ENCODE data around the gene CAD.
"Not testable (repeated sequence)": the region's sequence is repeated elsewhere in the genome, so short reads cannot be mapped to it uniquely, and the experiment has no call there.

The CAD gene

DNA sequence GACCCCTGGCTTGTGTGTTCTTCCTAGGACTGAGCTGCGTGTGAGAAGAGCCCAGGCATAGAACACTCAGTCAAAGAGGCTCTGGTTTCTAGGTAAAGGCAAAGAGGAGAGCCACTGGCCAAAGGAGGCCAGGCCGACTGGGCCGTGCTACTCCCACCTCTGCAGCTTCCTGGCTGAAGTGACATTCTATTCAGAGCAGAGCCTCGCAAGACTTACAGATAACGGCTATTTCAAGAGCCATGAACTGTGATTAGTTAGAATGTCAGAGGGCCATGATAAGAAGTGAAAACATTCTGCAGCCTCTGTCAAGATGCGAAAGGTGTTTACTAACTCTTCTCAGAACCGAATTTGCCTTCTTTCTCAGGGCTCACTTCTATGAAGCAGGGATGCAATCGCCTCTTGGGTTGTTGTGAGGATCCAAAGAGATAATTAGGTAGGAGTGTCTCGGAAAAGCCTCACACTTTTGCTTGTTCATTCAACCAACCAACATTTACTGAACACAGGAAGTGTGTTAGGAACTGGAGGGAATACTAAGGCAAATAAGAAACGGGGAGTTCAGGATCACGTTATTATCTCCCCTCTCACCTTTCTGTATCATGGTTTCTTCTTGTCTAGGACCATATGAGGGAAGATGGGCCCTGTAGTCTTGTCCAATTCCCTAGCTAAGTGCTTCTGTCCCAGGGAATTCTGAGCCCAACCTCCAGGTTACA is 54.6 kb downstream of the CAD start:
- H3K36me3 ChIP-seq (ENCODE audit: control insufficient read depth, insufficient read depth, low read length) = no peaks in the 10 kb centered on the region
- no peak overlapping the region for H3K27ac ChIP-seq (ENCODE audit: low read depth, low read length)
- peaks cover 6% of the 10 kb centered on the region for H3K27me3 ChIP-seq (ENCODE audit: control insufficient read depth, insufficient read depth, low read length)
- peaks cover 13% of the 10 kb centered on the region for H3K4me1 ChIP-seq (ENCODE audit: control insufficient read depth, insufficient read depth, low read length)
- H3K9ac ChIP-seq (ENCODE audit: low read length) = no peak overlapping the region
- H3K4me3 ChIP-seq (ENCODE audit: low read depth, low read length) = no peak overlapping the region
- no peaks in the 10 kb centered on the region for H3K9me3 ChIP-seq (ENCODE audit: control insufficient read depth, insufficient read depth, low read depth, low read length)

DNA sequence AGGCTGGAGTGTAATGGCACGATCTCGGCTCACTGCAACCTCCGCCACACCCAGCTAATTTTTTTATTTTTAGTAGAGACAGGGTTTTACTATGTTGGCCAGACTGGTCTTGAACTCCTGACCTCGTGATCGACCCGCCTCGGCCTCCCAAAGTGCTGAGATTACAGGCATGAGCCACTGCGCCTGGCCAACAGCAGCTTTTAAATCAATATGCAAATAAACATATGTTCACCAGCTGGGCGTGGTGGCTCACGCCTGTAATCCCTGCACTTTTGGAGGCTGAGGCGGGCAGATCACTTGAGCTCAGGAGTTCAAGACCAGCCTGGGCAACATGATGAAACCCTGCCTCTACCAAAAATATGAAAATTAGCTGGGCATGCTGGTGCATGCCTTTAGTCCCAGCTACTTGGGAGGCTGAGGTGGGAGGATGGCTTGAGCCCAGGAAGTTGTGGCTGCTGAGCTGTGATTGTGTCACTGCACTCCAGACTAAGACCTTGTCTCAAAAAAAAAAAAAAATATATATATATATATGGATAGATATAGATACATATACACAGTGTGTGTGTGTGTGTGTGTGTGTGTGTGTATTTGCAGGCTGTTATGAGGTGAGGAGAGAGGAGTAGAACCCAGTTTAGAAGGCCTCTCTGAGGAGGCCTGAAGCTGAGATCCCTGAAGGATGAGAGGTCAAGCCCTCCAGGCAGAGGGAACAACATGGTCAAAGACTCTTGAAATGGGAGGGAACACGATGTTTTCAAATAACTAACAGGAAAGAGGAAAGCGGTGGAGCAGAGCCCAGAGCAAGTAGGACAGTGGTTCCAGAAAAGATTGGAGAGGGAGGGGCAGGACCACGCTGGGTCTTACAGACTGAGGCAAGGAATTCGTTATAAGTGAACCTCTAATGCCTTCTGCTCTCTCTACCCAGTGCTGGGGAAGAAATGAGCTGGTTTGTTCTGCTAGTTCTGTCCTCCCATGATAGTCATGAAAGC is 55.7 kb downstream of the CAD start:
- H3K9me3 ChIP-seq (ENCODE audit: control insufficient read depth, insufficient read depth, low read depth, low read length); H3K27me3 ChIP-seq (ENCODE audit: control insufficient read depth, insufficient read depth, low read length); H3K9ac ChIP-seq (ENCODE audit: low read length); H3K4me3 ChIP-seq (ENCODE audit: low read depth, low read length); H3K36me3 ChIP-seq (ENCODE audit: control insufficient read depth, insufficient read depth, low read length); H3K27ac ChIP-seq (ENCODE audit: low read depth, low read length): not testable (repeated sequence)
- peaks cover 13% of the 10 kb centered on the region for H3K4me1 ChIP-seq (ENCODE audit: control insufficient read depth, insufficient read depth, low read length)

DNA sequence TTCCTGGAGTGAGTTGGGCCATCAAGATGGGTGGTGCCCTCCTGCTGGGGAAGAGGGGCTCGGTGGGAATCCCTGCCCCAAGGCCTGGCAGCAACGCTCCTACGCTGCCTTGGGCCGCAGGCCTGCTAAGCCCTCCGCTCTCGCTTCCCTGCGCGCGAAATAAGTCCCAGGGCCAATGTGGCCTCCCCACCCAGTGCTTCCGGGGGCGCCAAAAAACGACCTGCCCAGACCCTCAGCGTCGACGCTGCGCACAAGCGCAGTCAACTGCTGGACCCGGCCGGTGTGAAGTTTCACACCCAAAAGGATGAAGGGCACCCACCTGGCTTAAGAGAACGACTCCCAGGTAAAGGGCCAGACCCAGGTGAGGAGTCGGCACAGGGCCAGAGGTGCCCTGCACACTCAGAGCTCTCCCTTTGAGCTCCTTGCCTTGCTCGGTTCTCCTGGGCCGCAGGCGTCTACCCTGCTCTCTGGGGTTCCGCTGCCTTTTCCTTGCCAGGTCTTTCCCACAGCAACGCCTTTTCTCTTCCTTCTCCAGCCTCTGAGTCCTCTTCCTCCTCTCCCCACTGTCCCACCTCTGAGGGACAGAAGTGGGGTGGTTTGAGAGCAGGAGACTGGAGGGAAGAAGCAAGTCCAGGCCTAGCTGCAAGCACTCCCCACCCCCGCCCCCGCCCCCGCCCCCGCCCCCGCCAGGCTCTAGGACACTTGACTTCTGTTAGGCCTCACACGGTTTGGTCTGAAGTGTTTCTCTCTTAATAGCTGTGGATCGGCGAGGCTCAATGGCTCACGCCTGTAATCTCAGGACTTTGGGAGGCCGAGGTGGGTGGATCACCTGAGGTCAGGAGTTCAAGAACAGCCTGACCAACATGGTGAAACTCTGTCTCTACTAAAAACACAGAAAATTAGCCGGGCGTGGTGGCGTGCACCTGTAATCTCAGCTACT is 58.3 kb downstream of the CAD start, which contains the start of gene DNAJC5G:
Gene DNAJC5G, plus strand, starts transcription at position 223 of the 940 bp plus-strand sequence. CDS start 1,296 bp downstream, outside the sequence.
- peaks cover 13% of the 10 kb centered on the region for H3K4me1 ChIP-seq (ENCODE audit: control insufficient read depth, insufficient read depth, low read length)
- H3K27ac ChIP-seq (ENCODE audit: low read depth, low read length) = no peak within 1 kb of the TSS
- H3K9ac ChIP-seq (ENCODE audit: low read length) = no peak within 1 kb of the TSS
- no peaks in the 10 kb centered on the region for H3K9me3 ChIP-seq (ENCODE audit: control insufficient read depth, insufficient read depth, low read depth, low read length)
- no peaks in the 10 kb centered on the region for H3K27me3 ChIP-seq (ENCODE audit: control insufficient read depth, insufficient read depth, low read length)
- H3K36me3 ChIP-seq (ENCODE audit: control insufficient read depth, insufficient read depth, low read length) = no peaks in the 10 kb centered on the region
- no peak within 1 kb of the TSS for H3K4me3 ChIP-seq (ENCODE audit: low read depth, low read length)

DNA sequence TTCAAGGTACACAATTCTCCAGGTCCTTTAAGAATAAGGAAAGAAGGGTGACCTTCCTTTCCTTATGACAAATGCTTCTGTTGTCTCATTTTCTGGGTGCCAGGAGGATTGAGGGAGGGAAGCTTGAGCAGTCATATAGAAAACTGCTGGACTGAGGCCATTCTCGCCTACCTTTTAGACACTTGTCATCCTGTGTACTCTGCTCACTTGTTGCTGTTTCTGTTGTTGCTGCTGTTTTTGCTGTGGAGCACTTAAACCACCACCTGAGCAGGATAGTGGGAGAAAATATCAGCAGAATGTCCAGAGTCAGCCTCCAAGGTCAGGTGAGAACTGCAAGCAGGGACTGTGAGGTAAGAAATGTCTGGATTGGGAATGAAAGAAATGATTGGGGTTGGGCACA is 60.8 kb downstream of the CAD start:
- Histone ChIP-seq H3K27me3 (ENCODE audit: control insufficient read depth, insufficient read depth, low read length) (peaks cover 4% of the 10 kb centered on the region; the same call in 1 of the 2 replicates), H3K4me3 (ENCODE audit: low read depth, low read length) (no peak overlapping the region), H3K27ac (ENCODE audit: low read depth, low read length) (no peak overlapping the region), H3K9me3 (ENCODE audit: control insufficient read depth, insufficient read depth, low read depth, low read length) (no peaks in the 10 kb centered on the region), H3K9ac (ENCODE audit: low read length) (no peak overlapping the region), H3K4me1 (ENCODE audit: control insufficient read depth, insufficient read depth, low read length) (peaks cover 23% of the 10 kb centered on the region), H3K36me3 (ENCODE audit: control insufficient read depth, insufficient read depth, low read length) (no peaks in the 10 kb centered on the region)

DNA sequence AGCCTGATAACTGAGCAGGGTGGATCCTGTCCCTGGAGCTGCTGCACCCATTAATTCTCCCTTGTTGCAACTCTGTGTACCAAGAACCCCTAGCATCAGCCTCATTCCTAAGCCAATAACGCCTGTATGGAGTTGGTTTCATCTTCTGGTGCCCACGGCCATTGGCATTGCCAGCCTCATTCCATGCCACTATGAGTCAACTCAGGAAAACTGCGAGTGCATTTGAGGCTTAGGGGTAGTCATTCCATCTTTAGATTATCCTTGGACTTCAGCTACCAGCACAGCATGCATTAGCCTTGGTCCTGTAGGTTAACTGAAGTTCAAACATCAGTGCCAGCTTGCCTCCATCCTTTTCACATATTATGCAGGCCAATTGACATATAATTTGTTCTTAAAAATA is 63.7 kb downstream of the CAD start:
- Histone ChIP-seq H3K27me3 (ENCODE audit: control insufficient read depth, insufficient read depth, low read length) (peaks cover 4% of the 10 kb centered on the region; the same call in 1 of the 2 replicates), H3K9me3 (ENCODE audit: control insufficient read depth, insufficient read depth, low read depth, low read length) (no peaks in the 10 kb centered on the region), H3K4me3 (ENCODE audit: low read depth, low read length) (no peak overlapping the region), H3K27ac (ENCODE audit: low read depth, low read length) (no peak overlapping the region), H3K36me3 (ENCODE audit: control insufficient read depth, insufficient read depth, low read length) (no peaks in the 10 kb centered on the region), H3K4me1 (ENCODE audit: control insufficient read depth, insufficient read depth, low read length) (peaks cover 21% of the 10 kb centered on the region), H3K9ac (ENCODE audit: low read length) (no peak overlapping the region)

DNA sequence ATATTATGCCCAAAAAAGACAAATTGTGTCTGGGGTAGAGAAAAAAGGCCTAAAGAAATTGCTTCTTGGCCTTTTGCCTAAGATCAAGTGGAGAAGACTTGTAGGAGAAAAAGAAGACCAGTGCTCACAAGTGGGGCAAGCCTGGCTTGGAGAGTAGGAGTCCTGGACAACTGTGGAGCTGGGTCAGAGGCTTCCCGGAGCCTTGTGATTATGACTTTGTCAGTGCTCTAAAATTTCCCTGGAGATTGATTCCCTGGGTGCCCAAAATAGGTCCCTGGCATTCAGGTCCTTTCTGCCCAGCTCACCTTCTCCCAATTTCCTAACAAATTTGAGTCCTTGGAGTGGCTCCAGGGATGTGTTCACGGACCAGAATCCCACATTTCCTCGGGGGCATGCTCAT is 64.3 kb downstream of the CAD start:
- H3K27ac ChIP-seq (ENCODE audit: low read depth, low read length) = no peak overlapping the region
- H3K4me3 ChIP-seq (ENCODE audit: low read depth, low read length) = peak overlapping the region; percentile 49; the same call in 1 of the 2 replicates
- H3K9me3 ChIP-seq (ENCODE audit: control insufficient read depth, insufficient read depth, low read depth, low read length) = no peaks in the 10 kb centered on the region
- no peak overlapping the region for H3K9ac ChIP-seq (ENCODE audit: low read length)
- peaks cover 4% of the 10 kb centered on the region; the same call in 1 of the 2 replicates for H3K27me3 ChIP-seq (ENCODE audit: control insufficient read depth, insufficient read depth, low read length)
- H3K36me3 ChIP-seq (ENCODE audit: control insufficient read depth, insufficient read depth, low read length) = no peaks in the 10 kb centered on the region
- peaks cover 21% of the 10 kb centered on the region for H3K4me1 ChIP-seq (ENCODE audit: control insufficient read depth, insufficient read depth, low read length)

DNA sequence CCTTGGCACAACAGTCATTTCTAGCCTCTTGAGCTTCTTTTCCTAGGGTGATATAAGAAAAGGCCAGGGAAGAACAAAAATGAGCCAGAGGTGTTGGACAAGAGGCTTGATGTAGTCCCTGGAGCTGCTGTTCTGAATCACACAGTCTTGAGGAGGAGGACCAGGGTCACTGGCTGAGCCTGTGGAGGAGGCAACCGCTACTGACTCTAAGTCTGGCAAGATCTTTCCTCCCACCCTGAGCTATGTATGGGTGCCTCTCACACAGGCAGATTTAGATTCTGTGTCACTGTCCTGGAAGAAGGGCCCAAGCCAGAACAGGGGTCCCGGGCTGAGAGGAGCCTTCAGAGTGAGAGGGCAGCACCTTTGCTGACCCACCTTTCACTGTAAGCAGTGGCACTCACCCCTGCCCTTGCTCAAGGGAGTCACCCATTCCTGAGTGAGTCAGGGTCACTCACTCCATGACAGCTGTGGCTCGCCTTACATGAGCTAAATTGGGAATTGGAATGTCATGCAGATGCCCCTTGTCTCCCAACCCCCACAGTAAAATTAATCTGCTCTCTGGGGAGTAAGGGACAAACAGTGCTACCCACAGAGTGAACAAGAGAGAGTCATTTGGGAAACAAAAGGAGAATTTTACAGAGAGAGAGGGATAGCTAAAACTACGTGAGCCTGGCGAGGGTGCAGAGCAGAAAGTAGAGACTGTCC is 64.8 kb downstream of the CAD start, which contains the start of gene TRIM54:
Gene TRIM54, plus strand, starts transcription at position 575 of the 705 bp plus-strand sequence. CDS start 303 bp downstream, outside the sequence.
- H3K27ac ChIP-seq (ENCODE audit: low read depth, low read length) = 0 out of 2 replicates have a peak within 1 kb of the TSS, but pooled peaks have one; percentile 39
- H3K9ac ChIP-seq (ENCODE audit: low read length) = peak within 1 kb of the TSS; percentile 67
- H3K4me3 ChIP-seq (ENCODE audit: low read depth, low read length) = peak within 1 kb of the TSS; percentile 49

DNA sequence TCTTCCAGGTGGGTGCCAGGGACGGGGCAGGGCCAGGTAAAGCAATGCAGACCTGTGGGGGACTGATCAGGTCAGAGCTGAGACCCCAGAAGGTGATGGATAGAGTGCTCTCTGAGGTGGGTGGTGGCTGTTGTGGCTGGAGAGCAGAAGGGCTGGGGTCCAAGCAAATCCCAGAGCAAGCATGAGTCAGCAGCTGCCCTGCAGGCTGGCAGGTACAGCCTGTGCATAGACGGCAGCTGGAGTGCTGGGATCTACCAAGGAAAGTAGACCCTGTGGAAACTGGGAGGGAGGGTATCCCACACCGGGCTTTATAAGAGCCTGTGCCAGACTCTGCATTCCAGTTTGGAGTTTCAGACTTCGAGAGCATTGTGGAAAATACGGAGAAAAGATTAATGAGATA is 65.7 kb downstream of the CAD start:
- Histone ChIP-seq H3K9ac (ENCODE audit: low read length) (peak overlapping the region; percentile 67), H3K4me1 (ENCODE audit: control insufficient read depth, insufficient read depth, low read length) (peaks cover 28% of the 10 kb centered on the region), H3K27ac (ENCODE audit: low read depth, low read length) (0 out of 2 replicates have a peak overlapping the region, but pooled peaks have one; percentile 39), H3K36me3 (ENCODE audit: control insufficient read depth, insufficient read depth, low read length) (no peaks in the 10 kb centered on the region), H3K4me3 (ENCODE audit: low read depth, low read length) (peak overlapping the region; percentile 49), H3K9me3 (ENCODE audit: control insufficient read depth, insufficient read depth, low read depth, low read length) (no peaks in the 10 kb centered on the region), H3K27me3 (ENCODE audit: control insufficient read depth, insufficient read depth, low read length) (peaks cover 4% of the 10 kb centered on the region; the same call in 1 of the 2 replicates)

More for the DNA sequence above, 64.8 kb downstream of the CAD start, which contains the start of gene TRIM54:
- peaks cover 4% of the 10 kb centered on the region; the same call in 1 of the 2 replicates for H3K27me3 ChIP-seq (ENCODE audit: control insufficient read depth, insufficient read depth, low read length)
- H3K36me3 ChIP-seq (ENCODE audit: control insufficient read depth, insufficient read depth, low read length) = no peaks in the 10 kb centered on the region
- H3K9me3 ChIP-seq (ENCODE audit: control insufficient read depth, insufficient read depth, low read depth, low read length) = no peaks in the 10 kb centered on the region
- H3K4me1 ChIP-seq (ENCODE audit: control insufficient read depth, insufficient read depth, low read length) = peaks cover 27% of the 10 kb centered on the region

DNA sequence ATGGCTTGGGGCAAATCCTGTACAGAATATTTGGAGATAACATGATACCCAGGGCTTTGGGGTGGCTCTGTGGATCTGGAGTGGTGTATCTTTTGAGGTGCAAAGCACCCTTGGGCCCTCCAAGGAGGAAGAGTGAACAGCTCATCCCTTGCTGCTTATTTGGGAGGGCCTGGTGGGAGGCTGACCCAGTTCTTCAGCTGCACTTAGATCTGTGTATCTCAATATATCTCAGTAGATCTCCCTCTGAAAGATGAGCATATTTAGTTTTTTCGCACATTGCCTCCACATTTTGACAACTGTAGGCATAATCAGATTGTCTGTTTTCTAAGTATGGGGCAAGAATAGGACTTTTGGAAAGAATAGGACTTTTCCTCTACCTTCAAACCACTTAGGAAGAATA is 67.8 kb downstream of the CAD start:
- H3K4me3 ChIP-seq (ENCODE audit: low read depth, low read length) = no peak overlapping the region
- no peaks in the 10 kb centered on the region for H3K9me3 ChIP-seq (ENCODE audit: control insufficient read depth, insufficient read depth, low read depth, low read length)

More for the DNA sequence above, 67.8 kb downstream of the CAD start:
- peaks cover 28% of the 10 kb centered on the region for H3K4me1 ChIP-seq (ENCODE audit: control insufficient read depth, insufficient read depth, low read length)
- H3K9ac ChIP-seq (ENCODE audit: low read length) = no peak overlapping the region
- peaks cover 4% of the 10 kb centered on the region; the same call in 1 of the 2 replicates for H3K27me3 ChIP-seq (ENCODE audit: control insufficient read depth, insufficient read depth, low read length)
- H3K27ac ChIP-seq (ENCODE audit: low read depth, low read length) = no peak overlapping the region
- no peaks in the 10 kb centered on the region for H3K36me3 ChIP-seq (ENCODE audit: control insufficient read depth, insufficient read depth, low read length)

Data from HUES6 (cell line).